ENCODE measurements around the gene TRH.
A peak's percentile ranks its signal among the peaks of the same experiment; 100 is the strongest.

Gene TRH, protein sequence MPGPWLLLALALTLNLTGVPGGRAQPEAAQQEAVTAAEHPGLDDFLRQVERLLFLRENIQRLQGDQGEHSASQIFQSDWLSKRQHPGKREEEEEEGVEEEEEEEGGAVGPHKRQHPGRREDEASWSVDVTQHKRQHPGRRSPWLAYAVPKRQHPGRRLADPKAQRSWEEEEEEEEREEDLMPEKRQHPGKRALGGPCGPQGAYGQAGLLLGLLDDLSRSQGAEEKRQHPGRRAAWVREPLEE
- total RNA-seq = 0 to 1.0 reads per million in 2 donors

DNA sequence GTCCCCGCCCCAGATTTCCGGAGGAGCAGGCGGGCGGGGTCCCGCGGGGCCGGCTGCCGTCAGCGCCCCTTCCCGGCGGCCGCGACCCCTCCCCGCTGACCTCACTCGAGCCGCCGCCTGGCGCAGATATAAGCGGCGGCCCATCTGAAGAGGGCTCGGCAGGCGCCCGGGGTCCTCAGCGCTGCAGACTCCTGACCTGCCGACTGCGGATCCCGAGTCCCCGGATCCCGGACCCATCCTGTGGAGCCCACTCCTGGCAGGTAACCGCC, at the start of gene TRH:
TRH (plus strand) TSS at position 157 of the 269 bp plus-strand sequence. CDS start 1,097 bp downstream, outside the sequence.
- DNase-seq = peak; percentile 11

DNA sequence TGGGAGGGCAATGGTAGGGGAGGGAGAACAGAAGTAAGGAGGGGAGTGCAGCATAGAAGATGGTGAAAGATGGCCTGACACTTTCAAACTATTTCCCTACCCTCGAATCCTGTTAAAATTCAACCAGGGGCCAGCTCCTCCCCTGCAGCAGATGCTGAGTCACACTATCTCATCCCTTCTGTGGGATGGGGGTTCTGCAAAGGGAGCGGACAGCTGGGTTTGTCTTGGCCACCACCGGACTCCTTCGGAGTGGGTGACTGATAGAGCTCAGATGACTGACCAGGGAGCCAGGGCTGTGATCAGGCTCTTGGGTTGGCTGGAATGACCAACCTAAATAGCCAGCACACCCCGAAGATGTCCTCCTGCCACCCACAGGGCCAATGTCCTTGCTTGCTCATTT, 47.4 kb upstream of the TRH start:
- no peak for DNase-seq

DNA sequence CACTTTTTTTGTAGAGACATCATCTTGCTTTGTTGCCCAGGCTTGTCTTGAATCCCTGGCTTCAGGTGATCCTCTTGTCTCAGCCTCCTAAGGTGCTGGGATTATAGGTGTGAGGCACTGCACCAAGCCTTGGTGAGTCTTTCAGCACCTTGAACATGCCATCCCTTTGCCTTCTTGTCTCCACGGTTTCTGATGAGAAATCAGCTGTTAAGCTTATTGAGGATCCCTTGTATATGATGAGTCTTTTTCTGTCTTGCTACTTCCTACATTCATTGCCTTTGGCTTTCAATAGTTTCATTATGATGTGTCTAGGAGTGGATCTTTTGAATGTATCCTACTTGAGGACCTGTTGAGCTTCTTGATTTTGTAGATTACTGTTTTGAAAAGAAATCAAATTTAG, 45.1 kb upstream of the TRH start:
- DNase-seq = no peak

DNA sequence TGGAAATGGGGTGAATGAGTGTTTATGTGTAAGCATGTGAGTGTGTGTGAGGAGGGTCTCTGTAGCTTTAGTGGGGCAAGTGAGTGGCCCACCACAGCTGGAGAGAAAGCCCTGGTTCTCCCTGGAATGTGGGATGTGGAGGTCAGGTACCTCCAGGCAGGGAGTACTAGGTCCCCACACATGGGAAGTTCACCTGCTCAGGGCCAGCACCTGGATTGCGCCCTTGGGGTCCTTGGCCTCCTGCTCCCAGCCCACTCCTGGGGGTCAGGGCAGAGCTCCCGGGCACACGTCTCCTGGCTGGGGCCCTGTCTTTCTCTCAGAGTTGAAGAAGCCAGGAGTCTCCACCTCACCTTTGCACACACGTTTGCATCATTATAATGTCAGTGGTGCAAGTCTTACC, 41.0 kb upstream of the TRH start:
- no peak for DNase-seq

DNA sequence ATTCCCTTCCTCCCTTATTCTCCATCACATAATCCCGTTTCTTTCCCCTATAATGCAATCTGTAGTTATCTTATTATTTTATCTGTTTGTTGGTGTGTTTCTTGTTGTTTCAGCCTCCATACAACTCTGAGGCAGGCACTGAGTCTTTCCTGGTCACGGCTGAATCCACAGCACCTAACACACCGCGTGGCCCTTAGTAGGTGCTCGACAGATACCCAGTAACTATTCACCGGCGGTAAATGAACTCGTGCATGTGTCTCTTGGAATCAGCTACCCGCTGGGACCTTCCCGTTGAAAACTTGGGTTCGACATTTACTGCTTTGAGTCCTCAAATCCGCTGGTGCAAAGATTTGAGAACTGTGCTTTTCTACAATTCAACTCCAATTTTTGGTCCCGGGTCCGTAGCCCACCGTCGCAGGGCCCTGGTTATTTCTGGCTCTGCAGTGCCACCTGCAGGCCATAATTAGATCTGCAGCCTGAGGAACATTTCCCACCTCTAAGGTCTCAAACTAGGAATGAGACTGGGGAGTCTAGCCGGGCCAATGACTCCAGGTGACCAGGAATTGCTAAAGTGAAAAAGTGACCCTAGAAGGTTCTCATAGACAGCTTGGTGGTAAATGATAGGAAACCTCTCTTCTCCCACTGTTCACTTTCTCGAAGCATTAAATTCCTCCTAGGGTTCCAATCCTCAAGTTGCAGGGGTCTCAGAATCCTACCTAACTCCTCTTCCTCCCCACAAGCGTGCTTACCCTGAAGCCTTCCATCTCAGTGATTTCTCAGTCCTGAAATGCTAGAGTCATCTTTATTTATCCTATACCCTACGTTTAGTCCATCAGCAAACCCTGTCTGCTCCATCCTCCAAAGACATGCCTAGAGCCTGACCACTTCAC, 40.0 kb upstream of the TRH start:
- no peak for DNase-seq

DNA sequence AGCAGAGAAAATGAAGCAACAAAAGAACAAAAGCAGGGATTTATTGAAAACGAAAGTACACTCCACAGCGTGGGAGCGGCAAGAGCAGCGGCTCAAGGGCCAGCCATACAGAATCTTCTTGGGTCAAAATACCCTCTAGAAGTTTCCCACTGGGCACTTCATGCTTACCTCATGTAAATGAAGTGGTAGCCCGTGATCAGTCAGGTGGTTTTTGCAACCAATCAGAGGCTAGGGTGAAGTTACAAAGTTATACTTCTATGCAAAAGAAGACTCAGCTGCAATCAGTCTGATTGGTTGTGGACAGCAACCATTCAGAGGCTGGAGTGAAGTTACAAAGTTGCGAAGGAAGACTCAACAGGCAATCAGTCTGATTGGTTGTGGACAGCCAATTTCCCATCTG, 37.8 kb upstream of the TRH start:
- no peak for DNase-seq

DNA sequence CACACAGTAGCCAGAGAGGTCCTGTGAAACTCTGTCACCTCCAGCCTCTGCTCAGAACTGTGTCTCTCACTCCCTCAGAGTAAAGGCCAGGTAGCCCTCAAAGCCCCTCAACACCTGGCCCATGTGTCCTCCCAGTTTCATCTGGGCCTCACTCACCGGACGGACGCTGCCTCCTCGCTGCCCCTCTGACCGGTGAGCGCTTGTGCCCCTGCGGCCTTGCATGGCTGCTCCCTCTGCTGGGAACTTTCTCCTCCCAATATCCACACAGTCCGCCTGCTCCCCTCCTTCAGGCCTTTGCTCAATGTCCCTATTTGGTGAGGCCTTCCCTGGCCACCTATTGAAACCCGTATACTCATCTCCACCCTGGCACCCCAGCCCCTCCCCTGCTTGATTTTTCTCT, 36.8 kb upstream of the TRH start:
- DNase-seq = no peak

DNA sequence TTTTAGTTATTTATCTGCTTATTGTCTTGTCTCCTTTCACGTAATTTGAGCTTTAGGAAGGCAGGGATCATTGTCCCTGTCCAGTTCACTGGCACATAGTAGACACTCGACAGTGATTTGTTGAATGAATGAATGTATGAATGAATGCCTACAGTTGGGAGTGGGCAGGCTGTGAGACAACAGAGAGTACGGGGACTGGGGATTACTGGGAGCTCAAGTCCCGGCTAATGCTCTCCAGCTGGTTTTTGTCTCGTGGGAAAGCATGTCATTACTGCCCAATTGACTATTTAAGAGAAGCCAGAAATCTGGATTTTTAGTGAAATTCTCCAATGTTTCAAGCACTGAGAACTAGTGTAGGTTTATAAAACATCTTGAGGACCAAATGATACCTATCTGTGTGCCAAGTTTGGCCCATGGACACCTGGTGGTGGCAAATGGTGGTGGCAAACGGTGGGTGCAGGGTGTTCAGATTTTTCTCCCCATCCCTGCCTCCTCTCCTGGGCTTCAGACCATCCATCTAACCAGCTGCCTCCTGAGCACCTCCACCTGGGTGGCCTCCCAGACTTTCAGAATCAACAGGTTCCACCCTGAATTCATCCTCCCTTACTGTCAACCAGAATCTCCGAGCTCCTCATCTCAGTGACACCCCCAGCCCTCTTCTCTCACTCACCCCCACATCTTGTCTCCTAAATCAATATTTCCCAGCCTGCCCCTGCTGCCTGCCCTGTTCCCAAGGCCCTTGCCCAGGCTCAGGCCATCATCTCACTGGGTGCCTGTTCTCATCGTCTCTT, 36.2 kb upstream of the TRH start:
- DNase-seq = no peak

DNA sequence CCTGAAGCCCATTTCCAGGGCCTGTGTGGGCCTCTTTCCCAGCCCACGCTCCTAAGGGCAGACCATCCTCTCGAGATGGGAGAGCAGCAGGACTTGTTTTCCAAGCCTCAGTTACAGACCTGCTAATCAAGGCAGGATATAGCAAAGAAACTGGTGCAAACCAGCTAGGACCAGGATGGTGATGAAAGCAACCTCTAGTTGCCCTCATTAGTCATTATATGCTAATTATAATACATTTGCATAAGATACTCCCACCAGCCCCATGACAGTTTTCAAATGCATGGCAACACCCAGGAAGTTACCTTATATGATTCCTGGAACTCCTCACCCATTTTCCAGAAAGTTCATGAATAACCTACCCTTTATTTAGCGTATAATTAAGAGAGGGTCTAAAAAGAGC, 34.4 kb upstream of the TRH start:
- no peak for DNase-seq

DNA sequence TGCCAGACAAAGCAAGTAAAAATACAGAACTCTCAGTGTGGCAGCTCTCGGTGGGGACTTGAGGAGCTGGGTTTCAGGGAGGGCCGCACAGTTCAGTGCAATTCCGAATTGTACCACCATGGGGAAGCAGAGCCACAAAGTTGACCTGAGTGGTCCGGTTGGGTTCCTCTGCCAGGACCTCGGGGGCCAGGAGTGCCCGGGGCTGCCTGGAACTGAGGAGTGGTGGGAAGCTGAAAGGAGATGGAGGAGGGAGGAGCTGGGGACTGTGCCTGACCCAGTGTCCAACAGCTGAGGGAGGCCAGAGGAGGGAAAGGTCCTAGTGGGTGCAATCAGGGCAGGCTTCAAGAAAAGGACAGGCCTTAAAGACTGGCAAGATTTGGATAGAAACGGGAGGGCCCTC, 32.2 kb upstream of the TRH start:
- no peak for DNase-seq

DNA sequence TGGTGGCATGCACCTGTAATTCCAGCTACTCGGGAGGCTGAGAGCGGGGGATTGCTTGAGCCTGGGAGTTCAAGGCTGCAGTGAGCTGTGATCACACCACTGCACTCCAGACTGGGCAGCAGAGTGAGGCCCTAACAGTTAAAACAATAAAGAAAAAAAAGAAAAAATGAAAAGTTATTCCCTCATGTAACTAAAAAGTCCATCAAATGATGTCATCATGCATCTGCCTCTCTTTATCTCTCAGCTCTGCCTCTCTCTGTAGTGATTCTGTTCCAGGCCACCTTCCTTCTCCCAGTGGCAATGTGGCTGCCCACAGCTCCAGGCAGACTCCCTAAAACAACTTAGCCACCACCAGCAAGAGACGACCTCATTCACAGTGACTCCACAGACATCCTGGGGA, 31.5 kb upstream of the TRH start:
- no peak for DNase-seq

DNA sequence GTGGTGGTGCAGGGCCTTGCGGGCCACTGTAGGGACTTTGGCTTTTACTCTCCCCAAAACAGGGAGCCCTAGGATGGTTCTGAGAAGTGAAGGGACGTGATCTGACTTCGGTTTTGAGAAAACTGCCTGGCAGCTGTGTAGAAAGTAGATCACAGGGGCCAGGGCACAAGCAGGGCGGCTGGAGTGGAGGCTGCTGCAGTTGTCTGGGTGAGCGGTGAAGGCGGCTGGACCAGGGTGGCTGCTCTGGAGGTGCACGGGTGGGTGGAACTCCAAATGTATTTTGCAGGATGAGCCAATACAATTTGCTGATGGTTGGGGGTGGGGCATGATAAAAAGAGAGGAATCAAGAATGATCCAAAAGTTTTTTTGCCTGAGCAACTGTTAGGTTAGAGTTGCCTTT, 29.8 kb upstream of the TRH start:
- no peak for DNase-seq

DNA sequence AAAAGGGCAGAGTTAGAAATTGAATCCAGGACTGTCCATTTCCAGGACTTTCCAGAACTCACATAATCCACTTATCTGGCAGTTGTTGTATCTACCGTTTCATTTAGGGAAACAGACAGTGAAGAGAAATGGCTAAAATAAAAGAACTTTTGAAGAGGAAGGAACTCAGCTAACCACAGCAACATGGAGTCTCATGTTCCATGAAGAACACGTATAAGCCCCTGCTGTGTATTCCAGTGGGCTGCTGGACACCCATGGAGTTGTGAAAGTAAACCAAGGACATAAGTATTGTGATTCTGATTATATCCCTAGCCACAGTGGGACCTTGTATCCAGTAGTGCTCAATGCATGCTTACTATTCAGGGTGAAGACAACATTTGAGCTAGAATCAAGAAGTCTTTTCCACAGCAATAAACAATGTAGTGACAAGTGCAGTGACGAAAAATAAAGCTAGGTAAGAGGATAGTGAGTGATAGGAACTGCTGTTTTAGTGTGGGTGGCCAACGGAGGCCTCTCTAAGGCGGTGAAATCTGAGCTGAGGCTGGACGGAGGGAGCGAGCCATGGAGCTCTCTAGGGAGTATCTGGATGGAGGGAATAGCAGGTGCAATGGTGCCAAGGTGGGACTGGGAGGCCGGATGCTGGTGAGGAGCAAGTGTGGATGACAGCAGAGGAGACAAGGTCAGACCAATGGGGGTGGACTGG, 26.8 kb upstream of the TRH start:
- DNase-seq = no peak

DNA sequence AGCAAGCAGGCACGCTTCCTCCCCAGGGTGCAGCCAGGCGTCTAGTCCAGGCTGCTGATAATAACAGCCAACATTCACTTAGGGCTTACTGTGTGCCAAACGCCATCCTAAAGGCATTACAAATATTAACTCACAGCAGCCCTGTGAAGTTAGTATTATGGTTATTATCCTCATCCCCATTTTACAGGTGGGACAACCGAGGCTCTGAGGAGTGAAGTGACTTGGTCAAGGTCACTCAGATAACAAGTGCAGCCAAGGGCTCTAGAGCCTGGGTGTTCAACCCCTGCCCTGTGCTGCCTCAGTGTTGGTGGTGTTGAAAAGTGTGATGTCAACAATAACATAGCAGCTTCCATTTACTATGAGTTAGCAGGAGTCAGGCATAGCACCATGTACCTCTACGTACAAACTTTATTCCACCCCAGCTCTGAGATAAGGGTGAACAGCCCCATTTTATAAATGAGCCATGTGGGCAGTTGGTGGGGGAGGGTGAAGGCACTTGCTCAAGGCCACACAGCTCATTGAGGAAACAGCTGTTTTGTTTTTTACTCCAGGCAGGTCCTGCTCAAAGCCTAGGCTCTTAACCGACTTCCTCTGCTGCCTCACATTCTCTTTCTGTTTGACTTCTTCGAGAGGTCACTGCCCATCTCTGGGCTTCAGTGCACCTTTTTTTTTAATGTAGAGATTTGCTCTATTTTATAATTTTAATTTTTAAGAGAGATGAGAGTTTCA, 24.0 kb upstream of the TRH start:
- no peak for DNase-seq

DNA sequence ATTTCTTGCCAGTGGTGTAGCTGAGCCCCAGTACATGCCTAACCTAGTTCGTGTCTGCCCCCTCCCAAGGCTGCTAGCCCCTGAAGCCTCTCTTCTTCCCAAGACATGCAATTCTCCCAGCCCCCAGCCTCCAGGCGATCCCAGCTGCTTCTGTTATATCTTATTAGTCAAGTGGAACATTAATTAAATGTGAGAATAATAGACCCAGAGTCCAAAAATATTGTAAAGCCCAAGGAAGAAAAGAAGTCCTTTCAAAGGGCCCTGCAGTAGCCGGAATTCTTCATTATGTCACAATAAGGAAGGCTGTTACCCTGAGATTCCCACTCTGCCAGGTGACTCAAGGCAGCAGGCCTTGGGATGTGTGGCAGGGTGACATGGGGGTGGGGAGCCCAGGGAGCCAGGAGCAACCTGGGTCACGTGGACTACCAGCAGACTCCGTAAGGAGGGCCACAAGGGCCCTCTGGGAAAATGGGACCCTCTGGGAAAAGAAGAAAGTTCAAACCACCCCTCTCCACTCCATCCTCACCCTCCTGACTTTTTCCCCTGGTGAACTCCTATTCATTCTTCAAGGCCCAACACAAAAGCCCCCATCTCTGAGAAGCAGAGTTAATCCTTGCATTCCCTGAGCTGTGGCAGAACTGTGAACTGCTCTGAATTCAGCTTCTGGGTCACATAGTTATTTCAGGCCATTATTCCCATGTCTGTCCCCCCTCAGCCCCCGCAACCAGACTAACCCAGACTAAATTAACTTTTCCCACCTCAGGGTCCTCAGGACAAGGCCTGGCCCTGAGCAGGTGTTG, 21.8 kb upstream of the TRH start:
- DNase-seq = no peak

DNA sequence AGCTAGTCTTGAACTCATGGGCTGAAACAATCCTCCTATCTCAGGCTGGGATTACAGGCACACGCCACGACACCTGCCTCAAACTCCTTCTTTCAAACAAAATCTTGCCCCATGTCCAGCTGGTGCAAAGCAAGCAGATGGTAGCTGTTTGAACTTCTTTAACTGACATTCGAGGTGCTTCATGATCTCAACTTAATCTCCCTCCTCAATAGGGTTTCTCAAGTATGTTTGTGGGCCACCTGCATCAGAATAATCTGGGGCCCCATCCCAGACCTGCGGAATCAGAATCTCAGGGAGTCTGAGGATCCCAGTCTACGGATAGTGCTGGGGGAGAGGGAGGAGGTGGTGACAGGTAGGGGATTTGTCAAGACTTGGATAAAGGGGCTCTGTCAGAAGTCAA, 20.9 kb upstream of the TRH start:
- no peak for DNase-seq

DNA sequence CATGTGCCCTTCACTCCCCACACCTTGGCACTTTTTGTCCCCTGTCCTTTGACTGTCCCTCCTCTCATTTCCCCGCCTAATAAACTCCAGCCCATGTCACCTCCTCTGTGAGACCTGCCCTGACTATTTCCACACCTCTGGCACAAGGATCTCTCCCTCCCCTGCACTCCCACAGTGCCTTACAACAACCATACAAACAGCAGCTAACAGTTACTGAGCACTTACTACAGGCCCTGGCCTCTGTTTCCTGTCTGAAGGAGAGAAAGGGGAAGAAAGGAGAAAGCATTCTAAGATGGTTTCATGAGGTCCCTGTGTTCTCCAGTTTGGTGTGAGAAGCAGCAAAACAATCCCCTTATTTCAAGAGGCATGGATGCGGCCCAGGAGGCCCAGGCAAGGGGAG, 20.0 kb upstream of the TRH start:
- DNase-seq = no peak

DNA sequence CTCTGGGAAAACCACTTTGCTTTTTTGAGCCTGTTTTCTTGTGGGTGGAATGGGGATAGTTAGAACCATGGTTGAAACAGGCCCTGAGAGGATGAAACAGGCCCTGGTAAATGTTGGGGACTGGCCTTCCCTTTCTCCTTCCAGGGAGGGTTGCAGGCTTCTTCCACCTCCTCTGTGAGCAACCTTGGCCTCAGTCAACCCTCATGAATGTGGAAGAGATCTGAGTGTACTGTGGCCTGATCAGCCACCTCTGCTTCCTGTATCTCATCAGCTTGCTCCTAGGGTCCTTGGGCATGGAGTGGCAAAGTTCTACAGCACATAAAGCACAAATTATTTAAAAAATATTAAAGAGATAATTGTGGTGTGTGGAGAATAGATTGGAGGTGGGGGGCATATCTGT, 17.6 kb upstream of the TRH start:
- no peak for DNase-seq

DNA sequence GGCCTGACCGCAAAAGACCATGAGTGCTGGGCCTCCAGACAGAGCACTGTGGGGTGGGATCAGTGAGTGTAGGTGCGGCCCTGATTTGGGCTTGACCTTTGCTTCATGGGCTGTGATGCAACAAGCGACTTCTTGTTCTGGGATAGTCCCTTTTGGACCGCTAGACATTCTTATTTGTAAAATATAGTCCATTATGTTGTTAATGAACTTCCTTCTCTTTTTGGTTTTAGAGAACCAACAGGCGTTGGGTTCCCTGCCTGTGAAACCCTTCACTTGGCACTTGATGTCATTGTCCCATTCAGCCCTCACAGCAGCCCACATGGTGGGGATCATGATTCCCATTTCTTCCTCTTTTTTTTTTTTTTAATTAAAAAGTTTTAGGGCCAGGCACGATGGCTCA, 15.8 kb upstream of the TRH start:
- DNase-seq = no peak

DNA sequence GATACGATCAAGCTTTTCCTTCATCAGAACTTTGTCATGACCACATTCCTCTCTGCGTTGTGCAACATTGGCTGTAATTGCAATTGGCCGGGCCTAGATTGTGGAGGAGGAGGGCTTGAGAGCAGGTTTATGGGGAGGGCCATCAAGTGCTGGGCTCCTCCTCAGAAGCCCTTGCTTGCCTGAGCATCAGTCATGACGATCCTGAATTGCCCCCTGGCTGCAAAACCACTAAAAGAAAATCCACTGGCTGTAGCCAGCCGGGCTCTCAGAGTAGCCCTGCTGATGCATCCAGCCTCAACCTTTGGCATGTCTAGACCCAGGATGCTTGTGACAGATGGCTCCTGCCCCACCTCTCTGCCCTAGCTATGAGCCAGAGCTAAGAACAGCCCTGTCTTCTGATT, 13.4 kb upstream of the TRH start:
- no peak for DNase-seq

DNA sequence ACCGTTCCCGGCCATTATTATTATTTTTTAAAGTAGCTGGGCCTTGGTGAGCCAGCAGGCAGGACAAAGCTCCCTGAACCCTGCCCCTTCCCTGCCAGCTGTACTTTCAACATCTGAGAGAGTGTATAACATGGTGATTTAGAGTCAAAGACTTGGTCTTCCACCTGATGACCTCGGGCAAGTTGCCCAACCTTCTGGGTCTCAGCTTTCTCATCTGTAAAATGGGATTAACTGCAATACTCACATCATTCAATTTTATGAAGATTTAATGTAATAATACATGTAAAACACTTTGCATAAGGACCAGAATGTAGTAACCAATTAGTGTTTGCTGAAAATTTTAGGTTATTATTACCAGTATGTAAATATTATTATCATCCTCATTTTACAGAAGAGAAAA, 11.9 kb upstream of the TRH start:
- no peak for DNase-seq

DNA sequence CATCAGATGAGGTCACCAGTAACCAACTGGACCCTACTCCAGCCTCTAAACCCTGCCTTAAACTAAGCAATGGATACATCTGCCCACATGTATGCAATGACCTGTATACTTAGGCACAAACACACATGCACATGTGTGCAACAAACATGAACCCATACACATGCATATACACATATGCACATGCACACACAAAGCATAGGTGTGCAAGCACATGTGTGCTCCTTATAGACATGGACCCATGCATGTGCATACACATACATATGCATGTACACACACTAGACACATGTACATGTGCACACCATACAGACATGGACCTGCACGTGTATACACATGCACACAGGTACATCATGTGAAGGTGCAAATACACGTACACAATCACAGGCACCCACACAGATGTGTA, 8.6 kb upstream of the TRH start:
- DNase-seq = no peak
